Colonic mucosa (tissue), 4 donors: ENCODE measurements around the gene CACNB1. TPM values are rescaled to one million over a fixed set of nuclear protein-coding genes. Genes with fewer than 3 reads are reported as not detected.
A peak's percentile ranks its signal among the peaks of the same experiment; 100 is the strongest.

Experiments
- DNase-seq: peaks from one replicate; pipeline ENCODE4 v3.0.0-alpha.2; 2020
- H3K27ac ChIP-seq: fragments of 200-600 bp; one replicate; pipeline ENCODE4 v1.8.0; 2021
- H3K27me3 ChIP-seq: fragments of 200-600 bp; one replicate; pipeline ENCODE4 v1.8.0; 2021
- H3K36me3 ChIP-seq: fragments of 200-600 bp; one replicate; pipeline ENCODE4 v1.8.0; 2021
- H3K4me1 ChIP-seq: fragments of 200-600 bp; one replicate; pipeline ENCODE4 v1.8.0; 2021; ENCODE audit warnings: mild to moderate bottlenecking
- H3K4me3 ChIP-seq: fragments of 200-600 bp; one replicate; pipeline ENCODE4 v1.8.0; 2021
- H3K9ac ChIP-seq, 2 donors: one replicate each; pipeline ENCODE4 v1.7.0; 2013; ENCODE audit warnings: control low read depth in 2 of 2, low read depth in 2 of 2, low read length in 2 of 2
- H3K9me3 ChIP-seq: fragments of 200-600 bp; one replicate; pipeline ENCODE4 v1.8.0; 2021
- intact Hi-C: fragments of 100-400 bp; cut with DNase I; formaldehyde crosslinking; loops from one replicate; pipeline ENCODE4 v1.14.1; 2022
- total RNA-seq, 2 donors: library from RNA; stranded (reverse); fragmentation: NEBNext Ultra II Directional in 1 of 2; extraction: Animal tissue kit (Norgen Biotek cat#: 25700) in 1 of 2; gene quantifications; one replicate each; pipeline ENCODE4 v1.2.1, GENCODE V29; 2021
- TF ChIP-seq, protein P1 (sequence below): fragments of 200-600 bp; IDR thresholded peaks from one replicate; pipeline ENCODE4 v1.8.0; 2022; ENCODE audit warnings: antibody characterized with exemption, mild to moderate bottlenecking
- donor health status: healthy.
- donor health status: DM: no; HTN: no; CAD: no.
- donor health status: DM: no; HTN: no; CAD: no.

CACNB1 gene
- 1 to 10 TPM; 5.9 to 8.8 TPM for total RNA-seq

DNA sequence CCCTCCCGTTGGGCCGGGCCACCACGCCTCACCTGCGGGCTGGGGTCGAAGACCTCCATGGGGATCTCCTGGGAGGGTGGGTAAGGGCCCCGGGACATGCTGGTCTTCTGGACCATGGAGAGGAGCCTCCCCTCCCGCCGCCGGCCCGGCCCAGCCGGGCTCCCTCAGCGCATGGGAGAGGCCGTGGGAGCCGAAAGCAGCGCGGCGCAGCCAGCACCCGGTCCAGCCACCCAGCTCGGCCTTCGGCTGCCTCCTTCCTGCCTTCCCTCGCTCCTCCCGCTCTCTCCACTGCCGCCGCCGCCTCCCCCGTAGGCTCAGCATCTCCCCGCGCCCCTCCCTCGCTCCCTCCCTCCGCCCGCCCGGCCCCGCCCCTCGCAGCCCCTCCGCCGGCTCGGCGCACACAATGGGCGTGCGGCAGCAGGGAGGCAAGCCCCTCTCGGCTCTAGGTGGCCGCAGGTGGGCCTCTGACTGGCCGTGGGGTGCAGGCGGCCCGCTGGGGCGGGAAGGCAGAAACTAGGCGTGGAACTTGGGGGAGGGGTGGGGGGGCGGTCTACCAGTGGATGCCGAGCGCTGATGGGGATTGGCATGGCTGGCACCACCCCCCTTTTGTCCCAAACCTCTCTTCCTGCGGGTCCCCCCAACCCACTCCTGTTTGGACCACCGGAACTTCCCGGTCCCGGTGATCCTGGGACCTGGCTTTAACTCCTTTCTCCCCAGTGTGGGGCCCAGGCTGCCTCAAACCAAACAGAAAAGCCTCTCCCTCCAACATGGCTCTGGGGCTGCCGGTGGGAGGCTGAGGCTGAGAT, at the start of gene CACNB1:
Gene CACNB1, minus strand, starts transcription at position 290 of the 806 bp plus-strand sequence. Its CDS starts 174 bp downstream, at position 116.
- Histone ChIP-seq H3K27me3 (no peaks in the 10 kb centered on the region), H3K4me1 (peaks cover 10% of the 10 kb centered on the region), H3K9ac (peak within 1 kb of the TSS; percentile 70 to 80), H3K4me3 (peak within 1 kb of the TSS; percentile 74), H3K36me3 (peaks cover 6% of the 10 kb centered on the region), H3K9me3 (no peaks in the 10 kb centered on the region), H3K27ac (peak within 1 kb of the TSS; percentile 91)
- TF ChIP-seq, protein P1, sequence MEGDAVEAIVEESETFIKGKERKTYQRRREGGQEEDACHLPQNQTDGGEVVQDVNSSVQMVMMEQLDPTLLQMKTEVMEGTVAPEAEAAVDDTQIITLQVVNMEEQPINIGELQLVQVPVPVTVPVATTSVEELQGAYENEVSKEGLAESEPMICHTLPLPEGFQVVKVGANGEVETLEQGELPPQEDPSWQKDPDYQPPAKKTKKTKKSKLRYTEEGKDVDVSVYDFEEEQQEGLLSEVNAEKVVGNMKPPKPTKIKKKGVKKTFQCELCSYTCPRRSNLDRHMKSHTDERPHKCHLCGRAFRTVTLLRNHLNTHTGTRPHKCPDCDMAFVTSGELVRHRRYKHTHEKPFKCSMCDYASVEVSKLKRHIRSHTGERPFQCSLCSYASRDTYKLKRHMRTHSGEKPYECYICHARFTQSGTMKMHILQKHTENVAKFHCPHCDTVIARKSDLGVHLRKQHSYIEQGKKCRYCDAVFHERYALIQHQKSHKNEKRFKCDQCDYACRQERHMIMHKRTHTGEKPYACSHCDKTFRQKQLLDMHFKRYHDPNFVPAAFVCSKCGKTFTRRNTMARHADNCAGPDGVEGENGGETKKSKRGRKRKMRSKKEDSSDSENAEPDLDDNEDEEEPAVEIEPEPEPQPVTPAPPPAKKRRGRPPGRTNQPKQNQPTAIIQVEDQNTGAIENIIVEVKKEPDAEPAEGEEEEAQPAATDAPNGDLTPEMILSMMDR, result no peak
- DNase-seq, result peak; percentile 80
- intact Hi-C loops, result no loop called here

DNA sequence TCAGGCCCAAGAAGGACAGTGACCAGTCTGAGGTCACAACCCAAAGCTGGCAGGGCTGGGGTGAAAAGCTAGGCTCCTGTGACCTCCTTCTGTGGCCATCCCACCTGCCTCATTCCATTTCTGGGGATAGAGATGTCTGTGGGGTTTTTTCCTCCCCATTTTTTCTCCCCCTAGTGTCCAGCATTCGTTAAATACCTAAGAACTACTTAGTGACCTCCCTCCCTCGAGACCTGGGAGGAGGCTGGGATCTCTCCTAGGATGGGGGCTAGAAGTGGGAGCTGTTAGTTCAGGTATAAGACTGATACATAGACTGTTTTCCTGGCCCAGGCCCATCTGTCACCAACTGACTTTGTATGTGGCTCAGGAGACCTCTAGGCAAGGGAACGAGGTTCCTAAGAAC, 48.8 kb upstream of the CACNB1 start:
- Histone ChIP-seq H3K27ac (no peak overlapping the region), H3K36me3 (no peaks in the 10 kb centered on the region), H3K4me3 (no peak overlapping the region), H3K27me3 (no peaks in the 10 kb centered on the region), H3K9ac (no peak overlapping the region), H3K9me3 (no peaks in the 10 kb centered on the region), H3K4me1 (no peaks in the 10 kb centered on the region)
- intact Hi-C loops, result no loop called here
- TF ChIP-seq, protein P1, result no peak
- DNase-seq, result no peak

DNA sequence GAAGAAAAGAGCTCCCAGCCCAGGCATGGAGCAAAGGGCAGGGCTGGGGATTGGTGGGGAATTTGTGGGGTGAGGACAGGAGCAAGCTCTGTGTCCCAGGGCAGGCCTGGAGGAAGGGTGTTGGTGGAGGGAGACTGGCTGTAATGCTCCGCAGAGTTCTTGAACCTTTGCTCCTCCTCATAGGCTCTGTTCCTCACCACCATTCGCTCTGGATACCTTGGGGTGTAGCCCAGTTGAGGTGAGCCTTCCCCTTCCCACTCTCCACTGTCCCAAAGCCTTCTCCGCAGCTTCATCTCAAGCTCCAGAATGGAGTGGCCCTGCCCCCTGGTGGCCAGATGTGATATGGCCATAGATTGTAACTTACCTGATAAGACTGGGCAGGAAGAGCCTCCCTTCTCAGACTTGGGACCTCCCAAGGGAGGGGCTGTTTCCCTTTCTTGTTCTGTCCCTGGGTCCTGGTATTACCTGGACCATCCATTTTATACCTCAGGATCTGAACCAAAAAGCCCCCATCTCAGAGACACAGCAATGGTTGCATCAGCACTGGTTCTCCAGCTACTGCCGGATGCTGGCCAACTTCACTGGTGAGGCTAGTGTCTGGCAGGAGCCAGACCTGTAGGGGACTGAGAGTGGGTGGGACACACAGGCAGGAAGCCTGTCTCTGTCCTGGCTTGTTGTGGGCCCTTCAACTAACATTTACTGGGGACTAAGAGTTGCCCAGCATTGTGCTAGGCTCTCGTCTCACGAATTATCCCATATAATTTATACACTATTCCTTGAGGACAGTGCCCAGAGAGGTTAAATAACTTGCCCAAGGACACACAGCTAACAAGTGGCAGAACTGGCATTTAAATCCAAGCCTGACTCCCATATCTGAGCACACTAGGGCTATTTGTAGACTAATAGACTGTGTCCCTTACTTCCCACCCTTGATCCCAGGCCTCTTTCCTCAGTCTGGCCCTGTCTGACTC, 47.4 kb upstream of the CACNB1 start:
- peak; percentile 92 for DNase-seq
- no peaks in the 10 kb centered on the region for H3K9me3 ChIP-seq
- intact Hi-C loops, result loop anchor here (5.0 kb wide), 1 partner anchor 38 kb away; no protein-coding TSS in a partner anchor
- H3K4me3 ChIP-seq, result no peak overlapping the region
- H3K27me3 ChIP-seq, result no peaks in the 10 kb centered on the region
- H3K36me3 ChIP-seq, result no peaks in the 10 kb centered on the region
- no peaks in the 10 kb centered on the region for H3K4me1 ChIP-seq
- no peak overlapping the region for H3K9ac ChIP-seq
- TF ChIP-seq, protein P1, result peak; percentile 83
- no peak overlapping the region for H3K27ac ChIP-seq

- no peak for DNase-seq
- Histone ChIP-seq H3K36me3 (no peaks in the 10 kb centered on the region), H3K9ac (no peak overlapping the region), H3K27me3 (no peaks in the 10 kb centered on the region), H3K9me3 (no peaks in the 10 kb centered on the region), H3K4me1 (no peaks in the 10 kb centered on the region), H3K27ac (no peak overlapping the region), H3K4me3 (no peak overlapping the region)
- intact Hi-C loops, result loop anchor here (5.0 kb wide), 1 partner anchor 37 kb away; no protein-coding TSS in a partner anchor
- TF ChIP-seq, protein P1, result no peak
Observed at GRCh38 chr17:39244016-39244599, 46.6 kb upstream of the CACNB1 start.

- DNase-seq, result no peak
- no peaks in the 10 kb centered on the region for H3K9me3 ChIP-seq
- no peaks in the 10 kb centered on the region for H3K36me3 ChIP-seq
- H3K4me1 ChIP-seq, result no peaks in the 10 kb centered on the region
- no peaks in the 10 kb centered on the region for H3K27me3 ChIP-seq
- TF ChIP-seq, protein P1, result no peak
- H3K4me3 ChIP-seq, result no peak overlapping the region
- H3K27ac ChIP-seq, result no peak overlapping the region
- H3K9ac ChIP-seq, result no peak overlapping the region
- intact Hi-C loops, result loop anchor here (5.0 kb wide), 1 partner anchor 36 kb away; no protein-coding TSS in a partner anchor
Observed at GRCh38 chr17:39243155-39243554, 45.7 kb upstream of the CACNB1 start.
